HepG2 (cell line): ENCODE data around the gene SEPHS2. TPM values are rescaled to one million over a fixed set of nuclear protein-coding genes. Genes with fewer than 3 reads are reported as not detected.
A peak's percentile ranks its signal among the peaks of the same experiment; 100 is the strongest.

Experiments
- ATF1 ChIP-seq: IDR thresholded peaks from 2 replicates; pipeline ENCODE4 v1.6.1; 2016; ENCODE audit warnings: mild to moderate bottlenecking, control low read depth
- CBX5 ChIP-seq: sonication (generic); formaldehyde crosslinking; IDR thresholded peaks from 2 replicates; pipeline ENCODE4 v1.4.0; 2020; ENCODE audit warnings: missing genetic modification reagents, borderline replicate concordance
- CEBPB ChIP-seq: IDR thresholded peaks from 2 replicates; pipeline ENCODE4 v1.6.1; 2011; ENCODE audit warnings: low read depth, low read length, improper control_type of control experiment, borderline replicate concordance
- PAXIP1 ChIP-seq: sonication (generic); formaldehyde crosslinking; conservative IDR thresholded peaks from 2 replicates; pipeline ENCODE4 v1.4.0; 2020; ENCODE audit warnings: mild to moderate bottlenecking, missing genetic modification reagents, moderate library complexity
- SIX4 ChIP-seq: sonication (generic); formaldehyde crosslinking; IDR thresholded peaks from 2 replicates; pipeline ENCODE4 v1.4.0; 2020; ENCODE audit warnings: missing genetic modification reagents
- SMC3 ChIP-seq: IDR thresholded peaks from 2 replicates; pipeline ENCODE4 v1.6.1; 2011; ENCODE audit warnings: low read length, improper control_type of control experiment
- SNAPC2 ChIP-seq: sonication (generic); formaldehyde crosslinking; IDR thresholded peaks from 2 replicates; pipeline ENCODE4 v1.8.1; 2022; ENCODE audit warnings: mild to moderate bottlenecking, missing genetic modification reagents
- ZMYM4 ChIP-seq: sonication (generic); formaldehyde crosslinking; IDR thresholded peaks from 2 replicates; pipeline ENCODE4 v1.8.1; 2023; ENCODE audit warnings: mild to moderate bottlenecking, missing genetic modification reagents
- ZNF292 ChIP-seq: sonication (generic); formaldehyde crosslinking; IDR thresholded peaks from 2 replicates; pipeline ENCODE4 v1.8.1; 2022; ENCODE audit warnings: mild to moderate bottlenecking, low read depth, missing genetic modification reagents, borderline replicate concordance
- ZNF512B ChIP-seq: sonication (generic); formaldehyde crosslinking; IDR thresholded peaks from 2 replicates; pipeline ENCODE4 v1.5.1; 2020; ENCODE audit warnings: missing genetic modification reagents, mild to moderate bottlenecking, borderline replicate concordance
- ZNF562 ChIP-seq: sonication (generic); formaldehyde crosslinking; IDR thresholded peaks from 2 replicates; pipeline ENCODE4 v1.8.0; 2022; ENCODE audit warnings: missing genetic modification reagents, borderline replicate concordance
- ZNF564 ChIP-seq: sonication (generic); formaldehyde crosslinking; IDR thresholded peaks from 2 replicates; pipeline ENCODE4 v1.8.1; 2023; ENCODE audit warnings: mild to moderate bottlenecking, missing genetic modification reagents
- ZNF580 ChIP-seq: IDR thresholded peaks from 2 replicates; pipeline ENCODE4 v1.6.1; 2016; ENCODE audit warnings: low read depth, borderline replicate concordance
- ZNF687 ChIP-seq: sonication (generic); formaldehyde crosslinking; IDR thresholded peaks from 2 replicates; pipeline ENCODE4 v1.5.1; 2020; ENCODE audit warnings: mild to moderate bottlenecking, missing genetic modification reagents, moderate library complexity
- ZNF761 ChIP-seq: sonication (generic); formaldehyde crosslinking; conservative IDR thresholded peaks from 2 replicates; pipeline ENCODE4 v1.4.0; 2020; ENCODE audit warnings: mild to moderate bottlenecking, missing genetic modification reagents
- polyA plus RNA-seq, 8 experiments: library from polyadenylated mRNA; depleted of rRNA in 3 of 8; stranded (reverse) in 7 of 8; unstranded in 1 of 8; fragments of >200 nt; fragmentation: Illumina TruSeq in 4 of 8; extraction: Trizol in 4 of 8; gene quantifications; 2 replicates each; pipeline versions ENCODE4 v1.2.1 to v1.2.3, GENCODE V29; 2011 to 2016; ENCODE audit warnings: low read depth in 4 of 8, missing spikeins in 1 of 8, mixed read lengths in 1 of 8; ENCODE audit not compliant: insufficient read depth in 1 of 8
- total RNA-seq, 5 experiments: library from RNA; depleted of rRNA; stranded (reverse); fragments of >200 nt; fragmentation: Illumina TruSeq; extraction: Trizol; gene quantifications; 2 replicates each; pipeline ENCODE4 v1.2.3, GENCODE V29; 2016; ENCODE audit warnings: low read depth in 1 of 5

SEPHS2 gene
- total and polyA plus RNA-seq, 2 of the 13 experiments (the other 11 are each of a cell fraction or from before 2014, with no cell fraction given), result 20.7 to 127 TPM

DNA sequence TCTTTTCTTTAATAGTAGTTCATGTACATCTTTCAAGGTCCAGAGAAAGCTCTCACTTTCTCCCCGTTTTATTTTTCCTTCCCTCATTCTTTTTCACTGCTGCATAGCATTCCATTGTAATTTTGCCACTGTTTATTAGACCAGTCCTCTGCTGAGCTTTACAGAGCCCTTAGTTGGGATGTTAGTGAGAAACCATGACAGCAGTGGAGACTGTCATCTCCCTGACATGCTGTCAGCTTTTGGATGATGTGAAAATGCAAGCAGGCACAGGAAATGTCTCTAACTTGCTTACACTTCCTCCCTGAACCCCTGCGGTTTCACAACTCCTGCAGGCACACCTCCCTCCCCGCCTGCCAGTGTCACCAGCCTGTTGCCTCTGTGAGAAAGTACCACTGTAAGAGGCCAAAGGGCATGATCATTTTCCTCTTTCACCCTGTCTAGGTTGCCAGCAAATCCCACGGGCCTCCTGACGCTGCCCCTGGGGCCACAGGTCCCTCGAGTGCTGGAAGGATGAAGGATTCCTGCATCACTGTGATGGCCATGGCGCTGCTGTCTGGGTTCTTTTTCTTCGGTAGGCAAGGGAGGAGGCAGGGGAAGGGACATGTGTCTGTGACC lies 26.8 kb upstream of the SEPHS2 start, which contains the start of gene ITGAL (continued):
- peak; percentile 49 for TF ChIP-seq ZNF687 (CRISPR knock-in tag)
- 0 out of 2 replicates have a peak, but pooled peaks have one; percentile 23 for TF ChIP-seq ATF1 (CRISPR knock-in tag)
- TF ChIP-seq CBX5 (CRISPR knock-in tag), result 0 out of 2 replicates have a peak, but pooled peaks have one; percentile 55
- no peak for TF ChIP-seq SNAPC2
- 0 out of 2 replicates have a peak, but pooled peaks have one; percentile 4 for TF ChIP-seq ZNF761
- peak; percentile 48; the same call in 1 of the 2 replicates for TF ChIP-seq ZNF580 (CRISPR knock-in tag)
- TF ChIP-seq PAXIP1 (CRISPR knock-in tag), result peak; percentile 42; the same call in 1 of the 2 replicates
- TF ChIP-seq ZNF562, result no peak
- TF ChIP-seq ZNF512B (CRISPR knock-in tag), result no peak
- no peak for TF ChIP-seq SIX4 (CRISPR knock-in tag)
- no peak for TF ChIP-seq SMC3
- TF ChIP-seq ZNF292, result peak; percentile 90; the same call in 1 of the 2 replicates
- 0 out of 2 replicates have a peak, but pooled peaks have one; percentile 61 for TF ChIP-seq ZNF564 (CRISPR knock-in tag)
- peak; percentile 38; the same call in 1 of the 2 replicates for TF ChIP-seq ZMYM4
- TF ChIP-seq CEBPB, result peak; percentile 67; the same call in 1 of the 2 replicates
